GM12878 (cell line): ENCODE data around the gene WBP1L. TPM values are rescaled to one million over a fixed set of nuclear protein-coding genes. Genes with fewer than 3 reads are reported as not detected.
A peak's percentile ranks its signal among the peaks of the same experiment; 100 is the strongest.

ENCODE experiments used
- ATF2 ChIP-seq: IDR thresholded peaks from 2 replicates; pipeline ENCODE4 v1.6.1; 2012; ENCODE audit warnings: low read length, inconsistent platforms
- ATF7 ChIP-seq: fragments of 450-650 bp; IDR thresholded peaks from 2 replicates; pipeline ENCODE4 v1.6.1; 2016; ENCODE audit warnings: low read depth, mild to moderate bottlenecking
- ELK1 ChIP-seq: IDR thresholded peaks from 2 replicates; pipeline ENCODE4 v1.6.1; 2012; ENCODE audit warnings: low read depth, low read length, improper control_type of control experiment
- EP300 ChIP-seq, 2 experiments: fragments of 150-350 bp in 1 of 2; IDR thresholded peaks; 2 replicates each; pipeline ENCODE4 v1.6.1; 2011 to 2012; ENCODE audit warnings: low read depth in 2 of 2, low read length in 2 of 2, borderline replicate concordance in 1 of 2, improper control_type of control experiment in 1 of 2, inconsistent platforms in 1 of 2; ENCODE audit not compliant: control insufficient read depth in 1 of 2
- HCFC1 ChIP-seq: fragments of 150-350 bp; IDR thresholded peaks from 2 replicates; pipeline ENCODE4 v1.6.1; 2014; ENCODE audit warnings: low read length
- IKZF2 ChIP-seq, 2 experiments: fragments of 450-650 bp; IDR thresholded peaks; 2 replicates each; pipeline ENCODE4 v1.6.1; 2017; ENCODE audit warnings: mild to moderate bottlenecking in 2 of 2, moderate library complexity in 2 of 2
- IRF3 ChIP-seq: fragments of 450-650 bp; IDR thresholded peaks from 2 replicates; pipeline ENCODE4 v1.6.1; 2014; ENCODE audit warnings: mild to moderate bottlenecking
- MEF2B ChIP-seq: fragments of 450-650 bp; IDR thresholded peaks from 2 replicates; pipeline ENCODE4 v1.6.1; 2018; ENCODE audit warnings: mild to moderate bottlenecking, moderate library complexity; ENCODE audit not compliant: partially characterized antibody, poor library complexity, severe bottlenecking
- MLLT1 ChIP-seq: fragments of 450-650 bp; IDR thresholded peaks from 2 replicates; pipeline ENCODE4 v1.6.1; 2016; ENCODE audit warnings: mild to moderate bottlenecking
- MYB ChIP-seq: fragments of 150-350 bp; IDR thresholded peaks from 2 replicates; pipeline ENCODE4 v1.6.1; 2014; ENCODE audit warnings: mild to moderate bottlenecking, low read depth, low read length, borderline replicate concordance
- RELB ChIP-seq: fragments of 450-650 bp; IDR thresholded peaks from 2 replicates; pipeline ENCODE4 v1.6.1; 2017; ENCODE audit warnings: low read depth, mild to moderate bottlenecking, moderate library complexity
- SMAD5 ChIP-seq: IDR thresholded peaks from 2 replicates; pipeline ENCODE4 v1.6.1; 2016; ENCODE audit warnings: antibody characterized with exemption, low read depth
- ZNF384 ChIP-seq: IDR thresholded peaks from 2 replicates; pipeline ENCODE4 v1.6.1; 2012; ENCODE audit warnings: low read depth, mild to moderate bottlenecking, low read length, improper control_type of control experiment, borderline replicate concordance
- ZNF687 ChIP-seq: fragments of 450-650 bp; IDR thresholded peaks from 2 replicates; pipeline ENCODE4 v1.6.1; 2017; ENCODE audit warnings: mild to moderate bottlenecking, moderate library complexity
- polyA plus RNA-seq, 11 experiments: library from polyadenylated mRNA; depleted of rRNA in 4 of 11; unstranded in 6 of 11; stranded (reverse) in 5 of 11; fragments of >200 nt; fragmentation: Nextera tagmentation in 4 of 11; fragmentation: Illumina TruSeq in 1 of 11; extraction: Ambion mirVana in 4 of 11; extraction: Trizol in 1 of 11; gene quantifications; 1 replicate in 1 of 11; 2 replicates in 10 of 11; pipeline versions ENCODE4 v1.2.1 to v1.2.3, GENCODE V29; 2011 to 2016; ENCODE audit warnings: inconsistent platforms in 2 of 11, missing spikeins in 2 of 11, low read depth in 1 of 11
- total RNA-seq, 4 experiments: library from RNA; depleted of rRNA in 3 of 4; stranded (reverse); fragments of >200 nt in 3 of 4; fragmentation: Illumina TruSeq in 1 of 4; extraction: Trizol in 1 of 4; gene quantifications; 2 replicates each; pipeline versions ENCODE4 v1.2.1 to v1.2.3, GENCODE V29; 2013 to 2021

Gene WBP1L
- total and polyA plus RNA-seq, 10 of the 15 experiments (the other 5 are each of a cell fraction or from before 2014, with no cell fraction given), result 3.7 to 18.8 (median 12.3) TPM

GRCh38 chr10:102802920-102803534 lies 59.3 kb downstream of the WBP1L start (continued):
- TF ChIP-seq MLLT1 (no peak), IKZF2 (IDR thresholded peaks at IDR 0.05) (peak; percentile 48 to 49; a peak in 2 of 4 replicates), ZNF384 (no peak), ATF2 (no peak), RELB (peak; percentile 74; the same call in 1 of the 2 replicates), ZNF687 (peak; percentile 68; the same call in 1 of the 2 replicates), MEF2B (no peak), SMAD5 (no peak), EP300 (IDR thresholded peaks at IDR 0.05; ENCODE audit: borderline replicate concordance in 1 of 2, control insufficient read depth in 1 of 2, low read depth in 2 of 2, low read length in 2 of 2) (0 out of 4 replicates have a peak, but pooled peaks of 1 of the 2 experiments have one; percentile 14), IRF3 (no peak), HCFC1 (no peak), ELK1 (no peak), ATF7 (0 out of 2 replicates have a peak, but pooled peaks have one; percentile 24), MYB (no peak)
